Liver (tissue), 9 donors: Measurements from ENCODE around the gene PLCB3. TPM values are rescaled to one million over a fixed set of nuclear protein-coding genes. Genes with fewer than 3 reads are reported as not detected.

Experiments used
- DNase-seq: peaks from one replicate; pipeline ENCODE4 v3.0.0-alpha.2; 2017; ENCODE audit warnings: low spot score
- H3K27ac ChIP-seq, 2 donors: one replicate each; pipeline ENCODE4 v1.7.0; 2013; ENCODE audit warnings: inconsistent platforms in 2 of 2, low read length in 2 of 2, control low read depth in 1 of 2, low read depth in 1 of 2, mild to moderate bottlenecking in 1 of 2
- H3K27me3 ChIP-seq, 4 donors: one replicate each; pipeline versions ENCODE4 v1.6.1 to v1.7.0; 2013; ENCODE audit warnings: low read length in 3 of 4, inconsistent platforms in 1 of 4, mild to moderate bottlenecking in 1 of 4, moderate library complexity in 1 of 4; ENCODE audit not compliant: control insufficient read depth in 4 of 4, insufficient read depth in 4 of 4
- H3K36me3 ChIP-seq, 4 donors: one replicate each; pipeline versions ENCODE4 v1.6.1 to v1.7.0; 2013; ENCODE audit warnings: low read length in 3 of 4, mild to moderate bottlenecking in 3 of 4, low read depth in 1 of 4, moderate library complexity in 1 of 4; ENCODE audit not compliant: control insufficient read depth in 4 of 4, insufficient read depth in 3 of 4
- H3K4me1 ChIP-seq, 4 donors: one replicate each; pipeline versions ENCODE4 v1.6.1 to v1.7.0; 2013; ENCODE audit warnings: low read length in 3 of 4, mild to moderate bottlenecking in 3 of 4, moderate library complexity in 1 of 4; ENCODE audit not compliant: control insufficient read depth in 4 of 4, insufficient read depth in 4 of 4
- H3K4me3 ChIP-seq, 3 donors: one replicate each; pipeline versions ENCODE4 v1.6.1 to v1.7.0; 2013; ENCODE audit warnings: low read length in 3 of 3, control low read depth in 1 of 3, low read depth in 1 of 3, mild to moderate bottlenecking in 1 of 3
- H3K9ac ChIP-seq, 2 donors: one replicate each; pipeline ENCODE4 v1.7.0; 2013; ENCODE audit warnings: low read length in 2 of 2, mild to moderate bottlenecking in 2 of 2, moderate library complexity in 2 of 2, control low read depth in 1 of 2, low read depth in 1 of 2
- H3K9me3 ChIP-seq, 4 donors: one replicate each; pipeline versions ENCODE4 v1.6.1 to v1.7.0; 2013; ENCODE audit warnings: low read length in 3 of 4; ENCODE audit not compliant: control insufficient read depth in 4 of 4
- CTCF ChIP-seq: fragments of 150-350 bp; IDR thresholded peaks from 2 replicates; pipeline ENCODE4 v1.5.1; 2017; ENCODE audit warnings: improper control_type of control experiment, low read depth, low read length; ENCODE audit not compliant: missing input control
- FOXA1 ChIP-seq: IDR thresholded peaks from 2 replicates; pipeline ENCODE4 v1.6.1; 2016; ENCODE audit warnings: antibody characterized with exemption
- GABPA ChIP-seq, 2 donors: IDR thresholded peaks in 1 of 2; conservative IDR thresholded peaks in 1 of 2; 2 replicates each; pipeline ENCODE4 v1.6.1; 2016; ENCODE audit warnings: antibody characterized with exemption in 2 of 2, mild to moderate bottlenecking in 1 of 2, moderate library complexity in 1 of 2
- HNF4A ChIP-seq, 2 donors: conservative IDR thresholded peaks; 2 replicates each; pipeline ENCODE4 v1.6.1; 2016; ENCODE audit warnings: antibody characterized with exemption in 2 of 2, mild to moderate bottlenecking in 2 of 2
- MAX ChIP-seq: IDR thresholded peaks from 2 replicates; pipeline ENCODE4 v1.6.1; 2016; ENCODE audit warnings: antibody characterized with exemption
- NR2F2 ChIP-seq: IDR thresholded peaks from 2 replicates; pipeline ENCODE4 v1.6.1; 2016; ENCODE audit warnings: antibody characterized with exemption
- REST ChIP-seq: IDR thresholded peaks from 2 replicates; pipeline ENCODE4 v1.6.1; 2016; ENCODE audit warnings: antibody characterized with exemption, mild to moderate bottlenecking
- RXRA ChIP-seq, 2 donors: IDR thresholded peaks; 2 replicates each; pipeline ENCODE4 v1.6.1; 2017 to 2018; ENCODE audit warnings: antibody characterized with exemption in 2 of 2, mild to moderate bottlenecking in 1 of 2
- SP1 ChIP-seq: IDR thresholded peaks from 2 replicates; pipeline ENCODE4 v1.6.1; 2018; ENCODE audit warnings: antibody characterized with exemption, mild to moderate bottlenecking
- TAF1 ChIP-seq: conservative IDR thresholded peaks from 2 replicates; pipeline ENCODE4 v1.6.1; 2016; ENCODE audit warnings: antibody characterized with exemption, mild to moderate bottlenecking
- WGBS: extraction: QIAGEN DNeasy Blood & Tissue Kit; methylation state at CpG from one replicate; pipeline ENCODE4 v1.1.7; 2013; 5-methylcytosine and 5-hydroxymethylcytosine counted together
- polyA plus RNA-seq, 2 donors: library from polyadenylated mRNA; stranded (reverse) in 1 of 2; unstranded in 1 of 2; fragments of 200-250 nt in 1 of 2; fragments of >200 nt in 1 of 2; fragmentation: Nextera tagmentation in 1 of 2; extraction: Ambion mirVana in 1 of 2; gene quantifications; one replicate each; pipeline versions ENCODE4 v1.2.1 to v1.2.3, GENCODE V29; 2013 to 2015
- total RNA-seq, 2 donors: library from RNA; depleted of rRNA; stranded (reverse); fragments of >200 nt; gene quantifications; one replicate each; pipeline ENCODE4 v1.2.3, GENCODE V29; 2014
- donor health status: healthy.
- donor health status: healthy.
- donor health status: healthy.
- donor health status: healthy.
- donor health status: healthy.

The PLCB3 gene
- total and polyA plus RNA-seq, 4 donors = 0.79 to 8.5 (median 5.4) TPM

DNA sequence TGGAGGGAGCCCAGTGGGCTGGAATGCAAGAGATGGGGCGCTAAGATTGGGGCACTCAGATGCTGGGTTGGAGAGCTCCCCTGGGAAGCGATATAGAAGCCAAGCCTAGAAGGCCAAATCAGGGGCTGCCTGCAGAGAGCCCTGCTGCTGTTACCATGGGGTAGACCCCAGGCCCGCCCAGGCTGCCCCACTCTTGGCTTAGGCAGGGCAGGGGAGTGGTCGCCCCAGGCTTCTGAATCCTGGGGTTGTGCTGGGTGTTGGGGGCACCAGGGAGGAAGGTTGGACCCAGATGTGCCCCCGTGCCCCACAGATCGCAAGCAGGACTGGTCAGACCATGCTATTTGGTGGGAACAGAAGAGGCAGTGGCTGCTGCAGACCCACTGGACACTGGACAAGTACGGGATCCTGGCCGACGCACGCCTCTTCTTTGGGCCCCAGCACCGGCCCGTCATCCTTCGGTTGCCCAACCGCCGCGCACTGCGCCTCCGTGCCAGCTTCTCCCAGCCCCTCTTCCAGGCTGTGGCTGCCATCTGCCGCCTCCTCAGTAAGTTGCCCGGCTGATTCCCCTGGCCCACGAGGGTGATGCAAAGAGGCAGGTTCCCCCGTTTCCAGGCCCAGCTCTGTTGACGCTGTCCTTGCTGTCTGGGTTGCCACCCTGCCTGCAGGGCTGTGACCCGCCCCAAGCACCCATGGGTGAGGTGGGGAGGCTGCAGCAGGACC lies 40.9 kb upstream of the PLCB3 start:
- Histone ChIP-seq H3K36me3 (peaks cover 0 to 14% (median 8%) of the 10 kb centered on the region in 4 donors), H3K9ac (no peak overlapping the region), H3K27ac (no peak overlapping the region), H3K27me3 (no peaks in the 10 kb centered on the region), H3K4me3 (no peak overlapping the region), H3K9me3 (no peaks in the 10 kb centered on the region), H3K4me1 (peaks cover 0 to 9% (median 0%) of the 10 kb centered on the region in 4 donors)
- TF ChIP-seq RXRA (IDR thresholded peaks at IDR 0.05) (no peak), MAX (no peak), CTCF (no peak), HNF4A (conservative IDR thresholded peaks at IDR 0.05) (no peak)
- DNase-seq = no peak
- WGBS = 97% methylated on average over 24 of the region's 24 CpGs

DNA sequence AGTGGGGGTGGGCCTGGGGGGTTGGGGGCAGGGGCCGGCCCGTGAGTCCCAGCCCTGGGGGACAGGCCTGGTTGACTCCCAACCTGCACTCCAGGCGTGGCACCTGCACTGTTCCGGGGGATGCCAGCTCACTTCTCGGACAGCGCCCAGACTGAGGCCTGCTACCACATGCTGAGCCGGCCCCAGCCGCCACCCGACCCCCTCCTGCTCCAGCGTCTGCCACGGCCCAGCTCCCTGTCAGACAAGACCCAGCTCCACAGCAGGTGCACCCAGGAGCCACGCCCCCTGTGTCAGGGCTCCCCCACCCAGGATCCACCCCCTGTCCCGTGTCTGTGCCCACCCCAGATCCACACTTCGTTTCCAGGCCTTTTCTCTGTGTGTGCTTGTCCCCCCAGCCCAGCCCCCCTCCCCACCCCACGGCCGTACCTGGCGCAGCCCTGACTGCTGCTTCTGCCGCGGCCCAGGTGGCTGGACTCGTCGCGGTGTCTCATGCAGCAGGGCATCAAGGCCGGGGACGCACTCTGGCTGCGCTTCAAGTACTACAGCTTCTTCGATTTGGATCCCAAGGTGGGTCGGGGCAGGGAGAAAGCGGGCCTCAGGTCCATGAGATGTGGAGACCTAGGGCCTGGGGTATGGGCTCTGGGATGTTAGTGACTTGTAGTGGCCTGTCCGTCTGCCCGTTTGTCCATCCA lies 40.0 kb upstream of the PLCB3 start:
- H3K27me3 ChIP-seq = no peaks in the 10 kb centered on the region
- peaks cover 0 to 4% (median 0%) of the 10 kb centered on the region in 4 donors for H3K4me1 ChIP-seq
- TF ChIP-seq GABPA (IDR thresholded peaks at IDR 0.05 in 1 of 2, conservative IDR thresholded peaks at IDR 0.05 in 1 of 2) (no peak), REST (no peak), FOXA1 (no peak), SP1 (no peak), MAX (no peak), TAF1 (no peak), NR2F2 (no peak)
- no peak overlapping the region for H3K9ac ChIP-seq
- H3K9me3 ChIP-seq = no peaks in the 10 kb centered on the region
- no peak for DNase-seq
- H3K36me3 ChIP-seq = peaks cover 0 to 13% (median 8%) of the 10 kb centered on the region in 4 donors
- no peak overlapping the region for H3K27ac ChIP-seq
- WGBS = 94% methylated on average over 30 of the region's 30 CpGs
- H3K4me3 ChIP-seq = no peak overlapping the region
